Large intestine (tissue), 3 donors: ENCODE results near the gene CFAP57. TPM values are rescaled to one million over a fixed set of nuclear protein-coding genes. Genes with fewer than 3 reads are reported as not detected.

Experiments used
- DNase-seq, 2 donors: peaks; one replicate each; pipeline versions ENCODE4 v3.0.0 to v3.0.0-alpha.2; 2013
- H3K27ac ChIP-seq: one replicate; pipeline ENCODE4 v1.5.1; 2013; ENCODE audit warnings: low read length
- H3K27me3 ChIP-seq: 2 replicates; pipeline ENCODE4 v1.6.1; 2013; ENCODE audit warnings: low read length; ENCODE audit not compliant: control insufficient read depth, insufficient read depth
- H3K36me3 ChIP-seq: 2 replicates; pipeline ENCODE4 v1.6.1; 2013; ENCODE audit warnings: low read length; ENCODE audit not compliant: control insufficient read depth, insufficient read depth
- H3K4me1 ChIP-seq: one replicate; pipeline ENCODE4 v1.6.1; 2013; ENCODE audit warnings: low read length; ENCODE audit not compliant: control insufficient read depth, insufficient read depth
- H3K4me3 ChIP-seq: one replicate; pipeline ENCODE4 v1.5.1; 2013; ENCODE audit warnings: low read length
- H3K9me3 ChIP-seq: one replicate; pipeline ENCODE4 v1.6.1; 2013; ENCODE audit warnings: mild to moderate bottlenecking, low read depth, low read length, moderate library complexity; ENCODE audit not compliant: control insufficient read depth
- WGBS: methylation state at CpG from one replicate; pipeline ENCODE4 v1.1.5; 2013; ENCODE audit warnings: low lambda C conversion rate; ENCODE audit not compliant: insufficient coverage; 5-methylcytosine and 5-hydroxymethylcytosine counted together
- polyA plus RNA-seq: library from polyadenylated mRNA; unstranded; fragments of 120-200 nt; gene quantifications from one replicate; pipeline ENCODE4 v1.2.1, GENCODE V29; 2013

CFAP57 gene
- polyA plus RNA-seq, 1 donor: 0.25 TPM

DNA sequence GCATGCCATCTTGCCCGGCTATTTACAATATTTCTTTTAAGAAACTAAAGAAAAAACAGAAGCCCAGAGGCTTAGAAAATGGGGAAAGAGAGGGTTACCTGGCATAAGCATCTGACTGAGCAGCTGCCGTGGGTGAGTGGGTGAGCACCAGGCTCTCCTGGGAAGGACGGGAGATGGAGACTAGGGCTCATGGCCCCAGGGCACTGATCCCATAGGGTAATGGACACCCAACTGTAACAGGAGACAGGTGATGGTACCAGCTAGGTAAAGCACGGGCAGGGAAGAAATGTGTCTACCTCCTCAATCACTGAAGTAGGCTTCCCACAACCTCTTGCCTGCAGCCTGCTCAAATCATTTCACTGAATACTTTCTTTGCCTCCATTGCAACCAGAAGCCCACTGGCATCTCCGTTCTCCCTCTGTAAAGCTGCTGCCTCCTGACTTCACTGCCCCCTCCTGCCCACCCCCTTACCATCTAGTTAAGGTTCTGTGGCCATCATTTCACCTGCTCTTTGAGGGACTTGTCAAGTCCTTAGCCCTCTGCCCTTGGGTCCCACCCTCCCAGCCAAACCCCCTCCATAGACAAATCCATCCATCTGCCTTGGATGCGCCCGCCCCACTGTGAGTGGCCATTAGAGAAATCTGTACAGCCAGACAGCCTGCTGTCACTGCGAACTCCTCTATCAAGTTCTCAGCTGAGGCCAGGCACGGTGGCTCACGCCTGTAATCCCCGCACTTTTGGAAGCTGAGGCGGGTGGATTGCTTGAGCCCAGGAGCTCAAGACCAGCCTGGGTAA lies 103.9 kb downstream of the CFAP57 start:
- H3K36me3 ChIP-seq: peaks cover 28% of the 10 kb centered on the region
- H3K27me3 ChIP-seq: no peaks in the 10 kb centered on the region
- WGBS: no CpG with 5 or more reads among the region's 12 CpGs
- H3K9me3 ChIP-seq: no peaks in the 10 kb centered on the region
- peak overlapping the region; percentile 63 for H3K27ac ChIP-seq
- no peak overlapping the region for H3K4me3 ChIP-seq
- DNase-seq: no peak
- peaks cover 56% of the 10 kb centered on the region for H3K4me1 ChIP-seq

DNA sequence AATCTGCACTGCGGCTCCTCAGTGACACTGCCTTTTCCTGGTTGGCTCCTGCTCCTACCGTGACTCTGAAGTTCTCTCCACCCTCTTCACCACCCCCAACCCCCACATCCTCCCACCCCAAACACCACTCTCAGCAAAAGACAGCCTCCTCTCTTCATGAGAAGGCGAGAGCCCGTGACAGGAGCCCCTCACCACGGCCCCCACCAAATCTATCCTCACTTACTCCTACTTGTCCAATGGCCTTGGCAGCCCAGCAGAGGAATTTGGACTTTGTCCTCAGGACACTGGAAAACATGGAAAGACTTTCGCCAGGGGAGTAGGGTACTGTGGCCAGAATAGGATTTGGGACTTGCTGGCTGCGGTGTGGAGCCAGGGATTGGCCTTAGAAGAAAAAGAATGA lies 104.5 kb downstream of the CFAP57 start:
- Histone ChIP-seq H3K9me3 (no peaks in the 10 kb centered on the region), H3K27ac (peak overlapping the region; percentile 63), H3K4me3 (no peak overlapping the region), H3K4me1 (peaks cover 49% of the 10 kb centered on the region), H3K36me3 (peaks cover 30% of the 10 kb centered on the region), H3K27me3 (no peaks in the 10 kb centered on the region)
- WGBS: 40% methylated on average over 1 of the region's 7 CpGs
- peak in 1 of 2 donors; percentile 38 for DNase-seq

DNA sequence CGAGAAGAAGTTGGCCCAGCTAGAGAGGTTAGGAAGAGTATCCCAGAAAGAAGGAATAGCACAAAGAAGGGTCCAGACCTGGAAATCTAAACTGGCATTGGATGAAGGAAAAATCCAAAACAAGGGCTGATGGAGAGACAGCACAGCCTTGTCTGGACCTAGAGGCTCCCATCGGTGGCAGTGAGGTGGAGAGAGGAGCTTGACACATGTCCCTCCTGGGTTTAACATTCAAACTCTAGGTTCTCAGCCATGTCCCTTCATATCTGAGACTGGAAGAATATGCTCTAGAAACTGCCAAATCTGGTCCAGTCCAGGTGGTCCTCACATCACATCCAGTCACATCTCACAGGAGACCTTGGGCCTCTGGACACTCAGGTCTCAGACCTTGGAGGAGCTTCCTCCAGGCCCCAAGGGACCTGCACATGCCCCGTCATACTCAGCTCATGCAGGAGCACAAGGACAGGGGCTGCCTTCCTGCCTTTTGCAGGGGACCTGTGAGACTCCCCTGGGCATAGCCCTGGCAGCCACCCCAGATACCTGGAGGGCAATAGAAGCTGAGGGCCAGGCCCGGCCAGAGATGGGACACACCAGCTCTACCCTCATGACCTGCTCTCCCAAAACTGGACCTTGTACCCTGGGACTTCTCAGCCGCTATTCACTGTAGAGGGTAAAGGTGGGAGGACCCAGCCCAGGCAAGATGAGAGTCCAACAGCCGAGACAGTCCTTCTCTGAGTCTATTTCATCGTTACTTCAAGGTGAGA lies 105.2 kb downstream of the CFAP57 start:
- no CpG with 5 or more reads among the region's 7 CpGs for WGBS
- Histone ChIP-seq H3K4me1 (peaks cover 47% of the 10 kb centered on the region), H3K4me3 (no peak overlapping the region), H3K27me3 (no peaks in the 10 kb centered on the region), H3K27ac (peak overlapping the region; percentile 63), H3K9me3 (no peaks in the 10 kb centered on the region), H3K36me3 (peaks cover 32% of the 10 kb centered on the region)
- peak; percentile 44 to 80 for DNase-seq

DNA sequence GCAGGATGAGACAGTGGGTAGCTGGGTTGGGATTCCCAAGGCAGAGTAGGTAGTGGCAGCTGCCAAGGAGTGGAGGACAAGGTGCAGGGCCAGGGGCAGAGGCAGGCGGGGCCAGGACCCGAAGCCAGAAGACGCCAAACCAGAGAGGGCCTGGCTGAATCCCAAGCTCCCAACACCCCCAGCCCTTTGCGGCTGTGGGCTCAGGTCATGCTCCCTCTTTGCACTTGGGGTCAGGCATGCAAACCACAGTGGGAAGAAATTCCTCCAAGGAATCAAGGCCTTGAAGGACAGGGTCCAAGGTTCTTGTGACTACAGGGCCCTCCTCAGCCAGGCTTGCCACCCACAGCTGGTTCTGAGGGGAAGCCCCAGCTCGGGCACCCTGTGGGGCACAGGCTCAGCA lies 107.0 kb downstream of the CFAP57 start:
- no CpG with 5 or more reads among the region's 5 CpGs for WGBS

DNA sequence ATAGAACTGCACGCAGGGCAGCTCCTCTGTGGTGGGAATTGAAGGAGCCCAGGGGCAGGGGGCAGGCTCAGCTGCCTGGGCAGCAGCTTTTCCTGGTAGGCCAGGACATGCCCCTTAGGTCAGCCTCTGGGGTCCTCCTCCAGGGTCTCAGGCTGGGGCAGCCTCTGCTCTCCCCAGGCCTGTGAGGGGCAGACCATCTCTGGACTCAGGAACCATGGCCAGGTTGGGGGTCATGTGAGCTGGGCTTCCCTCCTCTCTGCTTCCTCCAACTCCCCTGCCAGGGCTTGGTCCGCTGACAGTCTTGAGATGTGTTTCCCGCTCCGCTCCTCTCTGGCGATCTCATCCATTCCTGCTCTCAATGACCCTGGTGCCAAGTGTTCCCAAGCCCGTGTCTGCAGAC lies 107.5 kb downstream of the CFAP57 start:
- no peak overlapping the region for H3K27ac ChIP-seq
- no peak overlapping the region for H3K4me3 ChIP-seq
- no peak for DNase-seq
- no CpG with 5 or more reads among the region's 6 CpGs for WGBS
- peaks cover 54% of the 10 kb centered on the region for H3K4me1 ChIP-seq
- peaks cover 33% of the 10 kb centered on the region for H3K36me3 ChIP-seq
- H3K27me3 ChIP-seq: no peaks in the 10 kb centered on the region
- no peaks in the 10 kb centered on the region for H3K9me3 ChIP-seq

More for the DNA sequence above, 107.0 kb downstream of the CFAP57 start:
- no peak overlapping the region for H3K27ac ChIP-seq
- DNase-seq: no peak
- H3K4me1 ChIP-seq: peaks cover 56% of the 10 kb centered on the region
- no peak overlapping the region for H3K4me3 ChIP-seq
- no peaks in the 10 kb centered on the region for H3K9me3 ChIP-seq
- no peaks in the 10 kb centered on the region for H3K27me3 ChIP-seq
- peaks cover 33% of the 10 kb centered on the region for H3K36me3 ChIP-seq

DNA sequence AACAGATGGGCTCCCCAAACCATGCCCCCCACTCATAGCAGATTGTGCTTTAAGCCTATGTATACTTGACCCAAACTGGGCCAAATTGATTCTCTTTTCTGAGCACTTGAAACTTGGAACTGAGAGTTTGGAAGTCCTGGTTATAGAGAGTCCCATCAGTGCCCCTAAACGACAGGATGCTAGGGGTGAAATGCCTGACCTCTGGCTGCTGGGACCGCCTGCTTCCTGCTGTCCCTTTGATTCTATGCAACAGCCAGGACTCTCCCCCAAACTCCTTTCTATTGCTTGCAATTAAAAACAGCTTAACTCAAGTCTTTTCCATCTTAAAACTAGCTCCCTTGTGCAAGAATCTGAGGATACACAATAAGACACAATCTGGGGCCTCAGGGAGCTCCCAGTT lies 108.6 kb downstream of the CFAP57 start:
- H3K36me3 ChIP-seq: peaks cover 33% of the 10 kb centered on the region
- no peaks in the 10 kb centered on the region for H3K9me3 ChIP-seq
- no CpG with 5 or more reads among the region's 2 CpGs for WGBS
- H3K27me3 ChIP-seq: no peaks in the 10 kb centered on the region
- peaks cover 47% of the 10 kb centered on the region for H3K4me1 ChIP-seq
- no peak overlapping the region for H3K27ac ChIP-seq
- DNase-seq: no peak
- H3K4me3 ChIP-seq: no peak overlapping the region

DNA sequence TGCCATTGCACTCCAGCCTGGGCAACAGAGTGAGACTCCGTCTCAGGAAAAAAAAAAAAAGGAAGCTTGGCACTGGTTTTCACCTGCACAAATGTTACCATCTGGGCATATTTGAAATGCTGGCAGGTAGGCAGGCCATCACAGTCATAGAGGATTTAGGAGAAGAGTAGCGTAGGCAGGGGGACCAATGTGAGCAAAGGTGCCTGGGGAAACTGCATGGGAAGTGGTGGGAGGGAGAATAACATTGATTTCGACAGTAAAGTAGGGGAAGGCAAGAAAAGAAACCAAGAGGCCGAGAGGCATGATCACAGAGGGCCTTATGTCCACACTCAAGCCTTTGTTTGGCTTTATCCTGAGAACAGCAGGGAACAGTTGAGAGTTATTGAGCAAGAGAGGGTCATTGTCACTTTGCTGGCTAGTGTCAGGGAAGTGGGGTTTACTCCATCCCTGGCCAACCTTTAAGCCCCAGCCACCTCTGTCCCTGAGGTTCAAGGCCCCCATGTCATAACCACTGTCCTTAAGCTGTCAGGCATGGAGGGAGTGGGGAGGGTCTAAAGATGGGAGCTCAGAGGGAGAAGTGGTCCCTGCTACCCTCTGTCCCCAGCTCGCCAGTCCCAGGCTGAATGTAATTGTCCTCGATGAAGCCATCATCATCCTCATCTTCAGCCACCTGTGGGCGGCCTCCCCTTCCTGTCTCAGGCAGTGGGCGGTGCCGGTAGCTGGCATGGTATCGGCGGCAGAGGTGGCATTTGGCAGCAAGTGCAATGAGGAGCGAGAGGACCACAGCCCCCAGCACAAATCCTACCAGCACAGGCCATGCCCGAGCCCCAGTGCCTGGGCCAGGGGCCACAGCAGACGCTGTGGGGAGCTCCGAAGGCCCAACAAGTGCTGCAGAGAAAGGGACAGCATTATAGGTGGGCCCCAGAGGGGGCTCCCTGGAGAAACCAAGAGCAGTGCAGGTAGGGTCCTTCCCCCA lies 110.4 kb downstream of the CFAP57 start:
- H3K27ac ChIP-seq: no peak overlapping the region
- no peaks in the 10 kb centered on the region for H3K27me3 ChIP-seq
- peaks cover 33% of the 10 kb centered on the region for H3K36me3 ChIP-seq
- peaks cover 44% of the 10 kb centered on the region for H3K4me1 ChIP-seq
- no peak overlapping the region for H3K4me3 ChIP-seq
- no peak for DNase-seq
- 40% methylated on average over 1 of the region's 15 CpGs for WGBS
- H3K9me3 ChIP-seq: no peaks in the 10 kb centered on the region

DNA sequence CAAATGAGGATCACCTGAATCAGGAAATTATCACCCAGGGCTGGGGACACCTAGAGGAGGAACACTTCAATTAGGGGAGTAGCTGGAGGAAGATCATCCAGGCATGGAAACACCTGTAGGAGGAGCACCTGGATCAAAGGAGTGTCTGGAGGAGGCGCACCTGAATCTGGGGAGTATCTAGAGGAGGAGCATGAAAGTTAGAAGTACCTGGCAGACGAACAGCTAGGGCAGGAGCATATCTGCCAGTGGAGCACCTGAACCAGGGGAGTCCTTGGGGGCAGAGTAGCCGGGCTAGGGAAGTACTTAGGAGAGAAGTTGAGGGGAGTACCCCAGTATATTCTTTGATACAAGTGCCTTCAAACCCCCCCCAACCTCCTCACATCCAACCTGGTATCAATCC lies 111.9 kb downstream of the CFAP57 start:
- no peaks in the 10 kb centered on the region for H3K9me3 ChIP-seq
- H3K36me3 ChIP-seq: peaks cover 28% of the 10 kb centered on the region
- H3K4me3 ChIP-seq: peak overlapping the region; percentile 62
- no peaks in the 10 kb centered on the region for H3K27me3 ChIP-seq
- no CpG with 5 or more reads among the region's 3 CpGs for WGBS
- peak overlapping the region; percentile 97 for H3K27ac ChIP-seq
- H3K4me1 ChIP-seq: peaks cover 38% of the 10 kb centered on the region
- DNase-seq: no peak

DNA sequence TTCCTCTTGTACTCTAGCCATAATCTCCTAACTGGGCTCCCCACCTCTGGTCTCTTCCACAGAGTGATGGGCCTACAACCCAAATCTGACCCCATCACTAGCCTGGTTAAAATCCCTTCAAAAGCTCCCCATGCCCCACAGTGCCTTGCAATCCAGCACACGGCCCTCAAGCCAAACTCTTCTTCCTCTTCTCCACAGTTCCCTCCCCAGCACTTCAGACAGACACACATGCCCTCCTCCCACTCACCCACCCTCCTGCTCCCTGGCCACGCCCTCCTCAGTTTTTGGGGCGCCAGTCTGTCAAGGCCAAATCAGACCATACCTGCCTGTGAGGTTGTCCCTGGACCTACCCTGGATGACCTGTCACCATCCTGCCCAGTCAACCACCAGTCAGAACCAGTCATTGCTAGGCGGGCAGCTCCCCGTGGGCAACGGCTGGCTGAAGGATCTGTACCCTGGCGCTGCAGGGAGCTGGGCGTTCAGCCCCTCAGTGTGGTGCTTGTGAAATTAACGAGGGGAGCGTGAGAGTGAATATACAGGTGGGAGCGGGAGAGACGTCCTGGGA lies 112.5 kb downstream of the CFAP57 start:
- WGBS: no CpG with 5 or more reads among the region's 12 CpGs
- H3K4me3 ChIP-seq: peak overlapping the region; percentile 62
- no peaks in the 10 kb centered on the region for H3K27me3 ChIP-seq
- no peak for DNase-seq
- peaks cover 40% of the 10 kb centered on the region for H3K4me1 ChIP-seq
- H3K9me3 ChIP-seq: no peaks in the 10 kb centered on the region
- H3K36me3 ChIP-seq: peaks cover 23% of the 10 kb centered on the region
- peak overlapping the region; percentile 97 for H3K27ac ChIP-seq
